ENCODE results near the gene PLAU. TPM values are rescaled to one million over a fixed set of nuclear protein-coding genes. Genes with fewer than 3 reads are reported as not detected.
A peak's percentile ranks its signal among the peaks of the same experiment; 100 is the strongest.

PLAU gene
- total and polyA plus RNA-seq, 10 of the 15 experiments (the other 5 are each of a cell fraction or from before 2014, with no cell fraction given), result 2.5 to 20.9 (median 11.5) TPM

GRCh38 chr10:73910401-73910763 lies 550 bp upstream of the PLAU start:
- BruUV-seq (replicated peaks), result no TSS peak
- ATAC-seq (peak; percentile 63), DNase-seq (ENCODE audit: low read depth, low spot score) (no peak), FAIRE-seq (peak; percentile 13)
- CTCF ChIA-PET, result interaction anchor here (0.8 to 7.1 kb wide), 8 partner anchors 11 to 192 kb away, joined by 3 to 40 read pairs (median 9); no protein-coding TSS in a partner anchor
- Histone ChIP-seq H3K36me3 (ENCODE audit: control insufficient read depth in 2 of 2, insufficient read depth in 2 of 2, low read length in 1 of 2) (no peaks in the 10 kb centered on the region), H3K4me3 (peak overlapping the region; percentile 74; the same call in 1 of the 2 replicates), H3K79me2 (ENCODE audit: control insufficient read depth, insufficient read depth, low read length) (no peaks in the 10 kb centered on the region), H3K9me3 (replicated peaks; ENCODE audit: control insufficient read depth, insufficient read depth, low read length) (no peaks in the 10 kb centered on the region), H3K27ac (ENCODE audit: control insufficient read depth, insufficient read depth) (no peak overlapping the region), H3K27me3 (replicated peaks in 1 of 2; ENCODE audit: control insufficient read depth in 2 of 2, insufficient read depth in 2 of 2, low read length in 1 of 2) (peaks cover 0 to 7% of the 10 kb centered on the region in 2 experiments; a peak in 3 of 4 replicates), H3K4me1 (ENCODE audit: control insufficient read depth, insufficient read depth, low read length) (peaks cover 18% of the 10 kb centered on the region), H2AFZ (ENCODE audit: control insufficient read depth, low read depth, low read length) (peak overlapping the region; percentile 38), H3K9ac (ENCODE audit: control insufficient read depth, insufficient read depth, low read length) (no peak overlapping the region), H3K4me2 (ENCODE audit: control insufficient read depth, insufficient read depth) (peak overlapping the region; percentile 83), H4K20me1 (ENCODE audit: control insufficient read depth, insufficient read depth) (0 out of 2 replicates have a peak, but pooled peaks cover 4% of the 10 kb centered on the region)
- intact Hi-C loops (cut with micrococcal nuclease; ENCODE audit: unreplicated experiment) (loop anchor here (2.0 kb wide), 1 partner anchor 24 kb away; no protein-coding TSS in a partner anchor), in situ Hi-C loops (cut with MboI) (no loop called here)
- WGBS (ENCODE audit: insufficient coverage, insufficient replicate concordance, low lambda C conversion rate, missing lambda C conversion rate), result 22% methylated on average over 9 of the region's 9 CpGs
- RAD21 ChIA-PET (ENCODE audit: unreplicated experiment), result interaction anchor here (0.7 to 5.4 kb wide), 7 partner anchors 9 to 148 kb away, joined by 3 to 54 read pairs (median 4); no protein-coding TSS in a partner anchor
- SMC1A ChIA-PET (ENCODE audit: uncharacterized antibody, unreplicated experiment), result interaction anchor here (0.9 to 4.6 kb wide), 8 partner anchors 10 to 33 kb away, joined by 3 to 21 read pairs (median 6); no protein-coding TSS in a partner anchor
- POLR2A ChIA-PET, result interaction anchor here (0.9 to 1.8 kb wide), 8 partner anchors 11 to 26 kb away, joined by 3 to 7 read pairs (median 4); no protein-coding TSS in a partner anchor
- TF ChIP-seq MLLT1 (IDR thresholded peaks at IDR 0.05) (0 out of 2 replicates have a peak, but pooled peaks have one; percentile 34), CREM (IDR thresholded peaks at IDR 0.05; ENCODE audit: low read depth) (0 out of 2 replicates have a peak, but pooled peaks have one; percentile 18), RAD21 (IDR thresholded peaks at IDR 0.05; ENCODE audit: insufficient read depth, low read depth, low read length) (peak; percentile 23; the same call in 1 of the 2 replicates), YY1 (IDR thresholded peaks at IDR 0.05; ENCODE audit: low read depth, low read length) (0 out of 2 replicates have a peak, but pooled peaks have one; percentile 9), PKNOX1 (IDR thresholded peaks at IDR 0.05) (no peak), ZBTB11 (CRISPR knock-in tag; IDR thresholded peaks at IDR 0.05) (no peak), NBN (IDR thresholded peaks at IDR 0.05) (peak; percentile 46; the same call in 1 of the 2 replicates), CTCF (IDR thresholded peaks at IDR 0.05 in 2 of 3, conservative IDR thresholded peaks at IDR 0.05 in 1 of 3; ENCODE audit: control insufficient read depth in 2 of 3, extremely low read depth in 1 of 3, insufficient read depth in 1 of 3, low read depth in 3 of 3, low read length in 3 of 3) (0 out of 6 replicates have a peak, but pooled peaks of 1 of the 3 experiments have one; percentile 10)

All from GM12878 (cell line).